Measurements from ENCODE around the gene AQP2.

AQP2 gene

DNA sequence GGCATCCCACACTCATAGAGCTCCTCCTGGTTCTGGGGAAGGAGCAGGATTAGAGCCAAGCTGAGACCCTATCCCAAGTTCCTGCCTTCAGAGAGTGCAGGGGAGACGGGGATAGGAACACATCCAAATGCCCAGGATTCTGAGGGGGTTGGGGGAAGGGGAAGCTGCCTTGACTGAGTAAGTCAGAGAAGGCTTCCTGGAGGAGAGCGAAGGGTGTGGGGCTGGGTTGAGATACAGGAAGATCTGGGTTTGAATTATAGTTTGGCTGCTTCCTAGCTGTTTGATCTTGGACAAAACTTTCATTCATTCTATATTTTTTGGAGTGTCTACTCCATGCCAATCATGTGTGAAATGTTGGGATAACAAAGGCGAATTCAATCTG is 8.0 kb upstream of the AQP2 start:
- DNase-seq: no peak

DNA sequence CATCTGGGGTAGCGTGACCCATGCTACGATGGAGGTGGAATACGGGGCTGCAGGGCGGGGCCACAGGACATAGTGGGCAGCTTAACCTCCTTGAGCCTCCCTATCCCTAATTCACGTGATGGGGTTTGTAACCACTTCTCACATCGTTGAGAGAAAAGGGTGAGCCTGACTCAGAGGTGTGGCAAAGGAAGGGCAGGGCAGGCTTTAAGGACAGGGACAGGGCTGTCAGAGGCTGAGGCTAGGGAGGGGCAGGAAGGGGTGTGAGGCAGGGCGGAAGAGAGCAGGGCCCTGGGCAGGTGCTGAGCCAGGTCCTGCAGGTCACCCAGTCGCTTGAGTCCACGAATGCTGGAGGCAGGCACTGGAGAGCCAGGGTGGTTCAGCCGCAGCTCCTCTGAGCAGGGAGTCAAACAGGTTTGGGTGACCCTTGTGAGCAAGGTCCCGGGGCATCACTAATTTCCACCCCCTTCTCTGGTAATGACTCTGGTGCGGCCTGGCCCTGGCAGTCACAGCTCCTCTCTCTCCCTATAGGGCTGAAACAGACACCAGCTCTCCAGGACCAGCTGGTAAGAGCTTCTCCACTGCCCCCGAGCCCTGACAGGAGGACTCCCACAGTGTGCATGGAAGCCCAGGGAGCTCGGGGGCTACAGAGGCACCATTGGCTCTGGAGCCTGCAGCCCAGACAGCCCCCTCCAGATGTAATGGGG is 7.5 kb upstream of the AQP2 start:
- no peak for DNase-seq

DNA sequence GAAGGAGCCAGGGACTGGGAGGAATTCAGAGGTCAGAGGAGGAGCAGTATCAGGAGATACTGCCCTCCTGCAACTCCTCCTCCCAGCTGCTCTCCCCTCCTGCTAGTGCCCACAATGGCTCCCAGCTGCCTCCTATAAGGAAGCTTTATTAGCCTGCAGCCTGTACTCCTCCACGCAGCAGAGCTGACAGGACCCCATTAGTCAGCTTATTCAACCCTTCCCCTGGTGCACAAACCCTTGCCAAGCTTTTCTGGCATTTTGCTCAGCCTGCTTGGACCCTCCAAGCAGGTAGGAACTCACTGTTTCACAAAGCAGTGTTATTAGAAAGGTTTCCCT is 6.9 kb upstream of the AQP2 start:
- DNase-seq: no peak

DNA sequence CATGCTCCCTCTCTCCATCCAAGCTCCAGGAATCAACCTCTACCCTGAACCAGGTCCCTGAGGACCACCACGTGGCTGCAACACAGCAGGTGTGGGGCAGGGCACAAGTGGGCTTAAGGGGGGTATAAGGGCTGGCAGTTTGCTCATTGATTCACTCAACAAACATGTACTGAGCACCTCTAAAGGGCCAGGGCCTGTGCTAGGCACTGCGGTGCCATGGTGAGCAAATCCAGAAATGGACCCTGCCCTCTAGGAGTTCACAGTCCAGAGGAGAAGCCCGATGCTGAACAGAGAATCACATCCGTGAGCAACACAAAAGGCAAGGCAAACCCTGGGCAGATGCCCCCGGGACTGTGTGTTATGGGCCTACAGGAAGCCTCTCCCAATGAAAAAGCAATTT is 6.5 kb upstream of the AQP2 start:
- no peak for DNase-seq

DNA sequence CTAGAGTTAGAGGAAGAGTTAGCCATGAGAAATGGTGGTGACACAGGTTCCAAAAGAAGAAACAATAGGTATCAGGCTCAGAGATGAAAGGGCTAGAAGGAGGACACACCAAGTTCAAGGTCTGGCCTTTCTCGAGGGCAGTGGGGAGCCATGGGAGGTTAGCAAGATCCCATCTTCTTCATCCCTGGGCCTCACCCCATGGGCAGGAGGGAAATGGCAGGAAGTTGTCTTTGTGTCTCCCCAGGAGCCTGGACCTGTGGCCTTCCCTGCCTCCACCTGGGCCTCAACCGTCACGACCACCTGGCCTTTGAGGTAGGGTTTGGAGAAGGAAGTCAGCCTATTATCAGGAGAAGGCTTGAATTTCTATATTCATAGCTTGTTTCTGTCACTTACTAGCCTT is 5.8 kb upstream of the AQP2 start:
- DNase-seq: no peak

DNA sequence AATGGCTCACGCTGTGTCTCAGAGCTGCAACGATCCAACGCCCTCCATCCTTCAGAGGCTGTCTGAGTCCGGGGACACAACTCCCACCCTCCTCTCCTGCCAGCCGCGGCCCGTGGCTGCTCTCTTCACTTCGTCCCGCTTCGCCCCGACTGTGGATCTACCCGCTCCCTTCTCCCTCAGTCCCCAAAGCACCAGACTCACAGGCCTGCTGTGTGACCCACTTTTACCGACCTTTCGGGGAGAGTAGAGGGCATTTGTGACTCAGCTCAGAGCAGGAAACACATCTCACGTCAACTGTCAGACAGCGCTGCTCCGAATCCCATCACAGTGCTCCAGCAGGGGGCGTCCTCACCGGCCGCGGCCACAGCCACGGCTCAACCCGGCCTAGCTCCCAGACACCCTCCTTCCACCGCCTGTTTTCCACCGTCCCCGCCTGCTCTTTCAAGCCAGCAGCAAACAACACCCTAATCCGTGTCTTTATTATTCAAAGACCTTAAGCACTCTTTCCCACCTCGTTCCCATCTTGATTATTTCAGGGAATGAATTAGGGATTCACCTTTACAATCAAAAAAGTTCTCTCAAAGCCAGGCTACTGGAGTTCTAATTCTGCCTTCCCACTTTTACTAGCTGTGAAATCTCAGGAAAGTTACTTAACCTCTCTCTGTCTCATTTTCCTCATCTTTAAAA is 5.0 kb upstream of the AQP2 start:
- peak; percentile 67 for DNase-seq

DNA sequence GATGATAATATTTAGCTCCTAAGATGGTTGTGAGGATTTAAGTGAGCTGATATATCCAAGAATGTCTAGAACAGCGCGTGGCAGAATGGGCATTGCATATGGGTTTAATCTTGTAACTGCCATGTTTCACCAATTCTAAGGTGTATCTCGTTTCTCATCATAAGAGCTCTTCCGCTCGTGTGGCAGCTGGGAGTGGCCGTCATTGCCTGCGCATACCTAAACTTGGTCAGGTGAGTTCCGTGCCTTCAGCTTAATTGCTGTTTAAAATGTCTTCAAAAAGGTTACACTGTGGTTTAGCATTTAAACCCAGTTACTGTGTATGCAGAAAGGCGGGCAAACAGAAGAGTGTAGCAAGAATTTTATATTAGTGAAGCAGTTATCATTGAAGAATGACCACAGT is 4.5 kb upstream of the AQP2 start:
- no peak for DNase-seq

DNA sequence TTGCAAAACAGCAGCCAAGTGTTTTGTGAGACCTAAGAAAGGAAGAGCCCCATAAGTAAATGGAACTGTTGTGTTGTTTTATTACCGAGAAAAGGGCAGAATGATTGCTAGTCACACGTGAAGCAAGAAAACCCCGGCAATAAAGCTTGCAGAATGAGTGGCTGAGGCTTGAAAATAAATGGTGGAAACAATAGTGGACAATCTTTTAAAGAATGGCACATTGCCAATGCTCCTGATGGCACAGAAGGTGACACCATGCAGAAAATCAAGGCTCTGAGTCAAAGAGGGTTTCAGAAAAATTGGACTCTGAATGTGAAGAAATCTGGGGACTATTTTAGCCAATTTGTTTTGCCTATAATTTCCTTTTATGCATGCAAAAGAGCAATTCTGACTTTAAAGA is 4.0 kb upstream of the AQP2 start:
- DNase-seq: no peak

DNA sequence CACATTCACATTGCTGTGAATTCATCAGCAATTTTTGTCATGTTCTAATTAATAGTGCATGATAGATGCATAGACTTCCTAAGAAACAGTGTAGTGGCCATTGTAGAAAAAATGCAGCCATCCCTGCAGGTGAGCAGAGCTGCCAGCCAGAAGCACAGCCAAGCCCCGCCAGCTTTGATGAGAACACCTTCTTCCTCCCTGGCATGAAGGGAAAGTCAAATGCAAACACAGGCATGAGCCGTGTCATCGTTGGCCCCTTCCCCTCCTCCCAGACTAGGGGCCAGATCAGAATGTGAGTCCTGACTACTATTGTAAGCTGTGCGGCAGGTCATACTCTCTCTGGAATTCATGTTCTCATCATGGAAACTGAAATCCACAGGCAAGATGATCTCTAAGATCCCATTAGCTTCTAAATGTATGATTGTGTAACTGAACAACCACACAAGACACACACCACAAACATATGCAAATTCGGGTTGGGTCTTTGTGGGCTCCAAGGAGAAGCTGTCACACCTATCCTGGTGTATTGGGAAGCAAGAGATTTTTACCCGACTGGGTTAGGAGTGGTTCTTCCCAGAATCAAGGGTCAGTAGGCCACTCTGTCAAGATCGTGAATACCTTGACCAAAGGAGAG is 2.8 kb upstream of the AQP2 start:
- no peak for DNase-seq

DNA sequence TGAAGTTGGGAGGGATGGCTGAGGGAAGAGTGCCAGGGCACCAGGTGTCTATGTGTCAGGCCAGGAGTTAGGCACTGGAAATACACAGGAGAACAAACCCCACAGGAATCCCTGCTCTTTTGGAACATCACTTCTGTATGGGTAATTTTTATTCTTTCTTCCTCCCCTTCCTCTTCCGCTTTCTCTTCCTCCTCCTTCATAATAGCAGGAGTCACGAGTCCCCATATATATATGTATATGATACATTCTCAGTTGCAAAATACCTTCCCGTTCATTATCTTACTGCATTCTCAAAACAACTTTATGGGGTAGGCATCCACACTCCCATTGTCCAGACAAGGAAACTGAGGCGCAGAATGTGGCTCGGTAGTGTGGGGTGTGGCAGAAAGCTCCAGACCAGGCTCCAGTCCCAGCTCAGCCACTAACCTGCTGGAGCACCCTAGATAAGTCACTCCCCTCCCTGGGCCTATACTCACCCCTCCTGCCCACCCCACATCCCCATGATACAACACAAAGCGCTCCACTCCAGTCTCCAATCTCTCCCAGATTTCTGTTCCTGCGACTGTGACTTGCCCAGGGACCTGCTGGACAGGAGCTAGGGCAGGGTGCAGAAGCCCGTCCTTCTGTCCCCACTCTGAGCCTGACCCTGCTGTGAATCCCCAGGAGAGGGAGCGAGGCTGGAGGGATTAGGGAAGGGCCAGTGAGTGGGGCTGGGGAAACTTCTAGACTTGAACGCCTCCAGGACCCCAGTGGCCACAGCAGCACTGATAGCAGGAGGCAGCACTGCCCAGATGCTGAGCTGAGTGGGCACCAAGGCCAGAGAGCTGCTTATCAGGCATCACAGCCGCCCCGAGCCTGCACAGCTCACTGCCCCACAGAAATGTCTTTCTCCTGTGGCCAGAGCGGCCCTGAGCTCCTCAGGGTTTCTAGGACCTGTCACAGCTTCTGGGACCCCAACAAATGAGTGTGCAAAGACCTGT is 1.4 kb upstream of the AQP2 start:
- DNase-seq: no peak

DNA sequence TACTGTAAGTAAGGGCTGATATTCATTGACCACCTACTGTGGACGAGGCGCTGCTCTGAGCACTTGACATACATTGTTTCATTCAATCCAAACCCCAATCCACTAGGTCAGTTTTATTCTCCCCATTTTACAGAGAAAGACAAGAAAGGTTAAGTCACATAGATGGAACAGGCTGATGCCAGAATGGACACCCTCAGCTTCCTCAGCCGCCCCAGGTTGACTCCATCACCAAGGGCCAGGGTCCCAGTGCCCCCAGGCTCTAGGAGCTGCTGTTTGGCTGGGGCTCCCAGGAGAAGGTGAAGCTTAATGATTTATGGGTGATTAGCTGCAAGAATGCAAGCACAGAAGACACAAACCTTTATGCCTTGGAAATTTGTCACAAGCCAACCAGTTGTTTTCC is 671 bp upstream of the AQP2 start:
- no peak for DNase-seq

DNA sequence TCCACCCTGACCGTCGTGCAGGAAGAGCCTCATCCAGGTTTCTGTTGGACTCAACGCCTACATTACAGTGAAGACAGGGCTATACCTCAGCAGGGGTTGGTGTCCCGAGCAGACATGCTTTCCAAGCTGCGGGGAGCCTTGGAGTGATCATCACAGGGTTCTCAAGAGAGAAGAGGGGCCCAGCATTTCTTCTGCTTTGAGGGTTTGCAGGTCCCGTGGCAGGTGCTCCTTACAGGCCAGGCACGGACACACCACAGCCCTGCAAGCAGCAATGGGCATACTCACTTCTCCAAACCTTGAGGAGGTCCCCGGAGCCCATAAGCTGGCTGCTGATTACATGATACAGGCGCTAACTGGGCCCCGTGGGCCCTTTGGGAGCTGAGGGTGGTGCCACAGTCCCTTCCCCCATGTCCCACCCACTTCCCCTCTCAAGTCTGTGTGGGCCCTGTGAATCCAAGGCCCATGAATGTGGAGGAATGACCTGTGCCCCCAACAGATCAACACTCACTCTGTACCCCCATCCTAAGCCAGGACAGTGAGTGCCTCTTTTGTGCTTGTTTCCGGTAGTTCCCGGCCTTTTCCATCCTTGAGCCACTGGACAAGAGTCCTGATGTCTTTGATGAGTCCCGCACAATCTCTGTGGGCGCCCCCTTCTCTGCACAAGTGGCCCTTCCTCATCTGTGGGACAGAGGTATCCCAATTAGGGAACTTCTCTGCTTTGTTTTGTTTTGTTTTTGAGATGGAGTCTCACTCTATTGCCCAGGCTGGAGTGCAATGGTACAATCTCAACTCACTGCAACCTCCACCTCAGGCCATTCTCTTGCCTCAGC is 1.1 kb downstream of the AQP2 start:
- no peak for DNase-seq

DNA sequence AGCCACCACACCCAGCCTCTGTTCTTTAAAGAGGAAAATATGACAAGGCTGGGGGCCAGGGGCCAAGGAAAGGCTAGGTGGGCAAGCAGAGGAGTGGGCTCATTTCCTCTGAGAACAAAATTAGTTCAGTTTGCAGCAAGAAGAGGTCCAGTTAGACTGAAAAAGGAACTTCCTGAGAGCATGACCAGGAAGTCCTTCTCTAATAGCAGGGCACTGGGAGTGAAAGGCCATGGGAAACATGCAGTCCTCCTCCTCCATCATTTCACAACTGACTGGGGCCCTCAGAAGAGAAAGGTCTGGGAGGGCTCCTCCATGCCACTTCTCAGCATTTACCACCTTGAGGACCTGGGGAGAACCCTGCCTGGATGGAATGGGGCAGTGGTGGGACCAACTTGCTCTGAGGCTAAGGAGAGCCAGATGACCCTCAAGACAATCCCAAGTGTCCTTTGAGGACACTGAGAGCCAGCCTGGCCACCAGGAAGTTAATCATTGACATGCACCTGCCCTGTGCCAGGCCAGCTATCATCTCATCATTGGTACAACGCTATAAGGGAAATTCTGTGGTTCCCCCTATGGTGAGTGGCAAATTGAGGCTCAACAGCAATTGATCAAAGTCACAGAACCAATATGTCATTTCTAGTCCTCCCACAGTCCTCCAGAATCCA is 2.0 kb downstream of the AQP2 start:
- DNase-seq: no peak

DNA sequence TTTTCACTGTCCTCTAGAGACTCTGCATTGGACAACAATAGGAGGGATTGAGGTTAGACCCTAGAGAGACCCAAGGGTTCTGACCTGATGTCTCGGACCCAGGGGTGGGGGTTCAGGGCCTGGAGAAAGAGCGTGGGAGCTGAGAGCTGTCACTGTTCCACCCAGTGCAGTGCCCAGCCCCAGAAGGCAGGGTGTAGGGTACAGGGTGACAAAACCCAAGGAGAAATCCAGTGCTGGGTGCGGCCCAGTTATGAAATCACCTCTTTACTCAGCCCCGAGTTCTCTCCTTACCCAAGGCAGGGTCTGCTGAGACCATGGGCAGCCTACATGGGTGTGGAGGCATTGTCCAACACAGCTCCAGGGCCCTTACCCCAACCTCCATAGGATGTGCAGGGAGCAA is 2.6 kb downstream of the AQP2 start:
- no peak for DNase-seq

DNA sequence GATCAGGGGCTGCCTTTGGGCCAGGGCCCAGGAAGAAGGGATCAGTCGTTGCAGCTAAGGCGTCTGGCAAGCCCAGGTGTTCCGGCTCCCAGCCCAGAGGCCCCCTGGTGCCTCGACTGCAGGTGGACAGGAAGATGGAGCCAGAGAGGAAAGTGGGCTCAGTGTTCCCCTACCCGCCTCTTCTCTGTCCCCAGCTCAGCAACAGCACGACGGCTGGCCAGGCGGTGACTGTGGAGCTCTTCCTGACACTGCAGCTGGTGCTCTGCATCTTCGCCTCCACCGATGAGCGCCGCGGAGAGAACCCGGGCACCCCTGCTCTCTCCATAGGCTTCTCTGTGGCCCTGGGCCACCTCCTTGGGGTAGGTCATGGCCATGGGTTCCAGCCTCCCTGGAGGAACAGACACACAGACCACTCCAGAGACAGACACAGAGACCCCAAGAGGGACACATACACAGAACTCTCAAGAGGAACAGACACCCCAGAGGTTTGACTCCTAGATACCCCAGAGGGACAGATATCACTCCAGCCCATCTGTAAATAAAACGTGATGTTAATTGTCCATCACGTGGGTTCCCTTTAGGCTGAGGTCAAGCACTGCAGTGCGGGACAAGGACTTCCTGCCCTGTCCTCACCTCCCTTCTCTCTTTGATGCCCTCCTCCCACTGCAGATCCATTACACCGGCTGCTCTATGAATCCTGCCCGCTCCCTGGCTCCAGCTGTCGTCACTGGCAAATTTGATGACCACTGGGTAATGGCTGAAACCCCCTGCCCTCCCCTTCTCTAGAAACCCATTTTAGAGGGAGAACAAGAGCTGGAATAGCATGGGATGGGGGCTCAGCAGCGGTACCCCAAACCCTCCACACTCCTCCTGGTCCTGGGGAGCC is 3.7 kb downstream of the AQP2 start:
- DNase-seq: no peak

DNA sequence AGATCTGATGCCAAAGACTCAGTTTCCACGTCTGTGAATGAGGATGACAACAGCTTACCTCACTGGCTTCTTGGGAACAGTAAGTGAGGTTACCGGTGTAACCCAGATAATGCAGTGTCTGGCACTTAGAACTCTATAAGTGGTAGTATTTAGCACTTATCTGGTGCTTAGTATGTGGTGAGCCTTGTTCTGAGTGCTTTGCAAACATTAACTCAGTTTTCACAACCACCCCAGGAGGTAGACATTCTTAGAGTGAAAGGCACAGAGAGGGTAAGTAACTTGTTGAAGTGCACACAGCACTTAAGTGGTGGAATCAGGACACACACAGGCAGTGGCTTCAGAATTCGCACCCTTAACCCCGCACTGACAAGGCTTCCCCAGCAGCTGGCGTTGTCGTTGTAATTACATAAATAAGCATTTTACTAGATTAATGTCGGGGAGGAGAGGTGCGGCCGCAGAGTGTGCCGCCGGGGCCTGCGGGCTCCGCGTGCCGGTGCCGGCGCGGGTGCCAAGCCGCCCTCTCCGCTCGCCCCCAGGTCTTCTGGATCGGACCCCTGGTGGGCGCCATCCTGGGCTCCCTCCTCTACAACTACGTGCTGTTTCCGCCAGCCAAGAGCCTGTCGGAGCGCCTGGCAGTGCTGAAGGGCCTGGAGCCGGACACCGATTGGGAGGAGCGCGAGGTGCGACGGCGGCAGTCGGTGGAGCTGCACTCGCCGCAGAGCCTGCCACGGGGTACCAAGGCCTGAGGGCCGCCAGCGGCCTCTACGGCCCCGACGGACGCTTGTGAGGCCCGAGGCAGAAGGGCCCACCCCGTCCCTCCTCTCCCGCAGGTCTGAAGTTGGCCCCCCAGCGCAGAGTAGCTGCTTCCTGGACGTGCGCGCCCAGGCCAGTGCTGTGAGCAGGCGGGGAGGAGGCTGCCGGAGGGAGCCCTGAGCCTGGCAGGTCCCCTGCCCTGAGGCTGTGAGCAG is 4.6 kb downstream of the AQP2 start:
- DNase-seq: no peak

DNA sequence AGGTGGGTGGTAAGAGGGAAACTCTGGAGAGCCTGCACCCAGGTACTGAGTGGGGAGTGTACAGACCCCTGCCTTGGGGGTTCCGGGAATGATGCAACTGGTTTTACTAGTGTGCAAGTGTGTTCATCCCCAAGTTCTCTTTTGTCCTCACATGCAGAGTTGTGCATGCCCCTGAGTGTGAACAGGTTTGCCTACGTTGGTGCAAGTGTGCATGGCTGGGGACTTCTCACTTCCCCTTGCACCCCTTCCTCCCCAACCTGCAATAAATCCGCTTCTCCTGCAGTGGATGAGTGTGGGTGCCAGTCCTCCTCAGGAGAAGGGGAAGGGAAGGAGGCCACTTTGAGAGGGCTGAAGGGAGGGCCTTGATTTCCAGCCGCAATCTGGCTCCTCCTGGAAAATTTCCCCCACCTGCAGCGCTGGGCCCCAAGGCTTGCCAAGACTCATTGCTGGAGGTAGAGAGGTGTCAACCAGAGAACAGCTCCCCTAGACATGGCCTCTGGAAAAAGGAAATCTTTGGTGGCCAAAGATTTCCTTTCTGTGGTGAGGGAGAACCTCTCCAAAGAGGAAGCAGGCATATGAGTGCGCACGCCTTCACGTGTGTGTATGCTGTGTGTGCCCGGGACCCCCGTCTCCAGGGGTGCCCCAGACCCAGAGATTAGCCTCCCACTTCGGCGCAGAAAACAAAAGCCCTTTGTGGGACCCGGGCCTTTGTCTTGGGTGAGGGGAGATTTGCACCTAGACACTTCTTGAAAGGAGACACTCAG is 5.5 kb downstream of the AQP2 start:
- no peak for DNase-seq

DNA sequence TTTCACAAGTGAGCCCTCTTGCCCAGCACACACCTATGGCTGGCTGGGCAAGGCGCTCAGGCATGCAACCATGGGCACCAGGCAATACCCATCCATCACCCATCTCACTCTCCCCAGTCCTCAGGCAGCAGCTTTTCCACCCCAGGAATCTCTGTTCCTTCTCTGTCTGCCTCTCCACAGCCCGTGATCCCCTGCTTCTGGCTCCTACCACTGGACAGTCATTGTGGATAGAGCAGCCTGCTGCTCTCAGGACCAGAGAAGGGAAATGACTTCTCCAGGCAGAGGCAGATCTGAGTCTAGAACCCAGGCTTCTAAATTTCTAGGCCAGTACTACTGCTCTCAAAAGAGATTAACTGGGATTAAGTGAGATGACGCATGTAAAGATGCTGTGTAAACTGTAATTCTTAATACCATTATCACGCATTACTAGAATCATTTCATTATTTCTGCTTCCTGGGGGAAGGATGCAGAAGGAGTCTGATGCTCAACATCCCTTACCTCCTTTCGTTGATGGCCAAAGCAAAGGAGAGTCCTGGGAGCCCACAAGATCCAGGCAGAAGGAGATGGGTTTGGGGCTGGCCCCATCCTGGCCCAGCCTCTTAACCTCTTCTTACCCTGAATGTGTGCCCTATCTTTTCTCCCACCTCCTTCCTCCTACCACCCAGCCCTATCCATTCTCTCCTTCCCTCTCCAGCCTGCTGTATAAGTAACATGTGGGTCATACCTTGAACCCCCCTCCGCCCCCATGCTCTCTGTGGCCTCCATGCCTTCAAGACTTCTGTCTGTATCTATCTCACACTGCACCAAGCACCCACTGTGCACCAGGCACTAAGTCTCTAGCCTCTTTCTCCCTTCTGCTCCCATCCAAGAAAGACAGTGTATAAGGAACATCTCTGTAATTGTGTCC is 6.4 kb downstream of the AQP2 start:
- no peak for DNase-seq
